ENCODE data around the gene SPART. TPM values are rescaled to one million over a fixed set of nuclear protein-coding genes. Genes with fewer than 3 reads are reported as not detected.

Gene SPART
- total RNA-seq, 1 donor from 2014 or later: 76.5 TPM

GRCh38 chr13:36366031-36366430 lies 19.8 kb upstream of the SPART start:
- Mint-ChIP-seq H3K27ac (peak overlapping the region; percentile 5), H3K4me1 (ENCODE audit: low read depth) (peaks cover 4% of the 10 kb centered on the region), H3K36me3 (ENCODE audit: insufficient read depth) (peaks cover 11% of the 10 kb centered on the region), H3K27me3 (peaks cover 10% of the 10 kb centered on the region), H3K9me3 (ENCODE audit: low read depth) (no peaks in the 10 kb centered on the region), H3K4me3 (ENCODE audit: low read depth) (no peak overlapping the region)
- no peak for TF ChIP-seq CTCF (IDR thresholded peaks at IDR 0.05; ENCODE audit: unreplicated experiment)
- no peak for DNase-seq (ENCODE audit: low spot score, unreplicated experiment)

- peaks cover 10% of the 10 kb centered on the region for H3K27me3 Mint-ChIP-seq
- H3K4me1 Mint-ChIP-seq (ENCODE audit: low read depth): peaks cover 2% of the 10 kb centered on the region
- H3K9me3 Mint-ChIP-seq (ENCODE audit: low read depth): no peaks in the 10 kb centered on the region
- no peak for DNase-seq (ENCODE audit: low spot score, unreplicated experiment)
- no peak overlapping the region for H3K27ac Mint-ChIP-seq
- no peak overlapping the region for H3K4me3 Mint-ChIP-seq (ENCODE audit: low read depth)
- no peak for TF ChIP-seq CTCF (IDR thresholded peaks at IDR 0.05; ENCODE audit: unreplicated experiment)
- H3K36me3 Mint-ChIP-seq (ENCODE audit: insufficient read depth): peaks cover 11% of the 10 kb centered on the region
Observed at GRCh38 chr13:36363366-36363863, 17.2 kb upstream of the SPART start.

GRCh38 chr13:36362914-36363313 lies 16.7 kb upstream of the SPART start:
- H3K4me1 Mint-ChIP-seq (ENCODE audit: low read depth): peaks cover 5% of the 10 kb centered on the region
- no peak overlapping the region for H3K27ac Mint-ChIP-seq
- H3K9me3 Mint-ChIP-seq (ENCODE audit: low read depth): no peaks in the 10 kb centered on the region
- DNase-seq (ENCODE audit: low spot score, unreplicated experiment): no peak
- TF ChIP-seq CTCF (IDR thresholded peaks at IDR 0.05; ENCODE audit: unreplicated experiment): no peak
- H3K36me3 Mint-ChIP-seq (ENCODE audit: insufficient read depth): peaks cover 11% of the 10 kb centered on the region
- peaks cover 10% of the 10 kb centered on the region for H3K27me3 Mint-ChIP-seq
- H3K4me3 Mint-ChIP-seq (ENCODE audit: low read depth): no peak overlapping the region

- H3K27ac Mint-ChIP-seq: no peak overlapping the region
- no peak overlapping the region for H3K4me3 Mint-ChIP-seq (ENCODE audit: low read depth)
- no peak for DNase-seq (ENCODE audit: low spot score, unreplicated experiment)
- peaks cover 11% of the 10 kb centered on the region for H3K36me3 Mint-ChIP-seq (ENCODE audit: insufficient read depth)
- peaks cover 9% of the 10 kb centered on the region for H3K4me1 Mint-ChIP-seq (ENCODE audit: low read depth)
- TF ChIP-seq CTCF (IDR thresholded peaks at IDR 0.05; ENCODE audit: unreplicated experiment): no peak
- H3K27me3 Mint-ChIP-seq: peaks cover 10% of the 10 kb centered on the region
- H3K9me3 Mint-ChIP-seq (ENCODE audit: low read depth): no peaks in the 10 kb centered on the region
Observed at GRCh38 chr13:36362251-36362650, 16.1 kb upstream of the SPART start.

GRCh38 chr13:36360903-36361302 lies 14.7 kb upstream of the SPART start:
- peaks cover 3% of the 10 kb centered on the region for H3K36me3 Mint-ChIP-seq (ENCODE audit: insufficient read depth)
- no peak for DNase-seq (ENCODE audit: low spot score, unreplicated experiment)
- H3K27ac Mint-ChIP-seq: no peak overlapping the region
- TF ChIP-seq CTCF (IDR thresholded peaks at IDR 0.05; ENCODE audit: unreplicated experiment): no peak
- H3K9me3 Mint-ChIP-seq (ENCODE audit: low read depth): no peaks in the 10 kb centered on the region
- peaks cover 22% of the 10 kb centered on the region for H3K4me1 Mint-ChIP-seq (ENCODE audit: low read depth)
- H3K27me3 Mint-ChIP-seq: peaks cover 7% of the 10 kb centered on the region
- no peak overlapping the region for H3K4me3 Mint-ChIP-seq (ENCODE audit: low read depth)
